ENCODE data around the gene TMTC1. TPM values are rescaled to one million over a fixed set of nuclear protein-coding genes. Genes with fewer than 3 reads are reported as not detected.

Gene TMTC1
- total RNA-seq, 2 experiments from 2014 or later: not detected

DNA sequence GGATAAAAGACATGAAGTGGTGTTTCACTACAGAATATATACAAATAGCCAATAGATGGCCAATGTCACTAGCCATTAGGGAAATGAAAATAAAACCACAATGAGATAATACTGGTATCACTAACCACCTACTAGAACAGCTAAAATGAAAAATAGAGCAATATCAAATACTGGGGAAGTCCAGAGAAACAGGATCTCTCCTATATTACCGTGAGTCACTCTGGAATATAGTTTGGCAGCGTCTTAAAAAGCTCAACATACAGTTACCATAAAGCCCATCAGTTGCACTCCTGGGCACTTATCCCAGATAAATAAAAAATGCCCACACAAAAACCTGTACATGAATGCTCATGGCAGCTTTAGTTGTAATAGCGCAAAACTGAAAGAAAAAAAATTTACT lies 101.7 kb downstream of the TMTC1 start:
- Mint-ChIP-seq H3K9me3 (no peaks in the 10 kb centered on the region), H3K4me1 (no peaks in the 10 kb centered on the region), H3K36me3 (ENCODE audit: low read depth) (no peaks in the 10 kb centered on the region), H3K27ac (no peak overlapping the region), H3K27me3 (peaks cover 7% of the 10 kb centered on the region), H3K4me3 (no peak overlapping the region)
- DNase-seq: no peak
- CTCF ChIA-PET: no interaction called here
- POLR2A ChIA-PET: no interaction called here

DNA sequence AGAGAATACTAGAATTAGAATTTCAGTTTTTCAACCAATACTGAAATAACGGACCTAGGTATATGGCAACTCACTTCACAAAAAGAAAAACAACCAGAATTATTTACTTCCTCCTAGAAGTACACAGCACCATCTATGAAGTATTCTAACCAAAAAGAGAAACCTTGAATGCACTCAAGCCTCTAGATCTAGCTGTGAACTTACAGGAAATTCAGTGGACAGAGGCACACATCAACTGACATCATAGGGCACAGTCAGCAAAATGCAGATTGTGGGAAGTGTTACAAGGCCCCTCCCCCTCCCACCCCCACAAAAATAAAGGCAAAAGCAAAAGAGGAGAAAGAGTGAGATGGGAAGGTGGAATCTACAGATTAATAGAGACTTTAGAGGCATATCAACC lies 102.4 kb downstream of the TMTC1 start:
- ChIA-PET CTCF (no interaction called here), POLR2A (no interaction called here)
- H3K36me3 Mint-ChIP-seq (ENCODE audit: low read depth): no peaks in the 10 kb centered on the region
- H3K27me3 Mint-ChIP-seq: peaks cover 7% of the 10 kb centered on the region
- no peaks in the 10 kb centered on the region for H3K4me1 Mint-ChIP-seq
- no peak for DNase-seq
- no peak overlapping the region for H3K4me3 Mint-ChIP-seq
- H3K27ac Mint-ChIP-seq: no peak overlapping the region
- no peaks in the 10 kb centered on the region for H3K9me3 Mint-ChIP-seq

DNA sequence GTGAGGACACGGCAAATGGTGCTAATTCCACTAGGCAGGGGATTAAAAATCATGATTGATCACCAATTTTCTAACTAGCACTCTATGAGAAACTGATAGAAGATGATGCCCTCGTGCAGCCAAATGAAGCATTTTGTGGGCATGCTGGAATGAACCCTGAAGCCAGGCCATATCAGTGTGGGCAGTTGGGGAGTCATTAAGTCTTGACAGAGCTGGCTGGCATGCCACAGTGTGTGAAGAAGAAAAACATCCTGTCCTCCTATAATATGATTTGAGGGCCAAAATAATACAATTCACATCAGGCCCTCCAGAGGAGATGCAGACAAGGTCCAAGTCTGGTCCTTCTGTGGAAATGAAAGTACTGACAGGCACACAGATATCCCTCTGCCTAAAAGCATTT lies 107.1 kb downstream of the TMTC1 start:
- peaks cover 4% of the 10 kb centered on the region for H3K27me3 Mint-ChIP-seq
- POLR2A ChIA-PET: no interaction called here
- H3K27ac Mint-ChIP-seq: no peak overlapping the region
- H3K36me3 Mint-ChIP-seq (ENCODE audit: low read depth): no peaks in the 10 kb centered on the region
- CTCF ChIA-PET: no interaction called here
- DNase-seq: no peak
- no peaks in the 10 kb centered on the region for H3K4me1 Mint-ChIP-seq
- no peak overlapping the region for H3K4me3 Mint-ChIP-seq
- no peaks in the 10 kb centered on the region for H3K9me3 Mint-ChIP-seq

DNA sequence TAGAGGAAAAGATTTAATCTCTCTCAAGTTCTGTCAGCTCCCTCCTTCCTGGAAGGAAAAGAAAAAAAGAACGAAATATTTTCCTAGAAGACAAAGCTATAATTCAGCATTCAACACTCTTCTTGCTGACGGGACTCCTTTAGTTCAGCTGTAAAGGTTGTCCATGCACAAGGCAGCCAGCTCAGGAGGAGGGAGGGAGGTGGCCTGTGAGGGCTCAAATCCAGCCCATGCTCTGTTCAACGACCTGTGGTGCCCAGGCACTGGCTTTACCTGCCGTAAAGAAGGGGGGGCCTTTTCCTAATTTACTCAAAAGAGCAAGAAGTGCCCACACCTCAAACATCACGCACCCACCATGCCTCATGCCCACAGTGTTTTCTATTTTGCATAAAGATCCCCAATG lies 109.3 kb downstream of the TMTC1 start:
- Mint-ChIP-seq H3K27ac (no peak overlapping the region), H3K36me3 (ENCODE audit: low read depth) (no peaks in the 10 kb centered on the region), H3K4me3 (no peak overlapping the region), H3K9me3 (no peaks in the 10 kb centered on the region), H3K27me3 (peaks cover 4% of the 10 kb centered on the region), H3K4me1 (no peaks in the 10 kb centered on the region)
- ChIA-PET CTCF (no interaction called here), POLR2A (no interaction called here)
- DNase-seq: no peak

DNA sequence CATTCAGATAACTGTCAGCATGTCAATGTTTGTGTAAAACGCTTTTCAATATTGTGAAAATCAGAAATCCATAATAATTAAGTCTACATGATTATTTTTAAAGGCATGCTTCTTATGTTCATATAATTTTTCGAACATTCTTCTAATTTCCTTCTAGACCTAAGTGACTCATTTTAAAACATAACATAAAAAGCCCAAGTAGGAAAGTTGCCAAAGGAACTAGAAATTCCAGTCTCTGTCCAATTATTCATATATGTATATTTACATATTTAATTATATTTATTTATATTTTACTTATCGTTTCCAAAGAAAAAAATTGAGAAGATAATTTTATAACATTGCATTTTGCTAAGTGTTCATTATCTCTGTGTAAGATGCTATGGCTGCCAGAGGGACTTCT lies 110.4 kb downstream of the TMTC1 start:
- H3K36me3 Mint-ChIP-seq (ENCODE audit: low read depth): no peaks in the 10 kb centered on the region
- DNase-seq: no peak
- no peaks in the 10 kb centered on the region for H3K9me3 Mint-ChIP-seq
- no peaks in the 10 kb centered on the region for H3K4me1 Mint-ChIP-seq
- H3K4me3 Mint-ChIP-seq: no peak overlapping the region
- ChIA-PET CTCF (no interaction called here), POLR2A (no interaction called here)
- H3K27ac Mint-ChIP-seq: no peak overlapping the region
- peaks cover 1% of the 10 kb centered on the region for H3K27me3 Mint-ChIP-seq

DNA sequence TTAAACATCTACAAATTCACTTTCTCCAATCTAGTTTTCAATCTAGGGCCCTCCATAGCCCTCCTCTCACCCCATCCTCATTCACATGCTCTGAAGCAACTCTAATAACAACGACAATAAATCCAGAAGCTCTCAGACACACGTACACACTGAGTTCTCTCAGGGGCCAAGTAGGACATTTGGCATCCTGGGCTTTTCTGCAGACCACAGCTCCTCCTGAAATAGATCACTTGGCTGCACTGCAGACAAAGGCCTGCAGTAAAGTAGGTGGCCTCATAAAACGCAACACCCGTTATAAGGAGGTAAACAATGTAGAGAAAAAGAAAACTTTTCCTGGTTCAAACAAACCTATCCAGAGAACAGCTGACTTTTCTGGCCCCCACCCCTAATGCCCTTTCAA lies 111.2 kb downstream of the TMTC1 start:
- POLR2A ChIA-PET: no interaction called here
- no peak overlapping the region for H3K27ac Mint-ChIP-seq
- H3K4me3 Mint-ChIP-seq: no peak overlapping the region
- H3K27me3 Mint-ChIP-seq: no peaks in the 10 kb centered on the region
- no peaks in the 10 kb centered on the region for H3K9me3 Mint-ChIP-seq
- H3K36me3 Mint-ChIP-seq (ENCODE audit: low read depth): no peaks in the 10 kb centered on the region
- DNase-seq: no peak
- H3K4me1 Mint-ChIP-seq: no peaks in the 10 kb centered on the region
- CTCF ChIA-PET: no interaction called here

DNA sequence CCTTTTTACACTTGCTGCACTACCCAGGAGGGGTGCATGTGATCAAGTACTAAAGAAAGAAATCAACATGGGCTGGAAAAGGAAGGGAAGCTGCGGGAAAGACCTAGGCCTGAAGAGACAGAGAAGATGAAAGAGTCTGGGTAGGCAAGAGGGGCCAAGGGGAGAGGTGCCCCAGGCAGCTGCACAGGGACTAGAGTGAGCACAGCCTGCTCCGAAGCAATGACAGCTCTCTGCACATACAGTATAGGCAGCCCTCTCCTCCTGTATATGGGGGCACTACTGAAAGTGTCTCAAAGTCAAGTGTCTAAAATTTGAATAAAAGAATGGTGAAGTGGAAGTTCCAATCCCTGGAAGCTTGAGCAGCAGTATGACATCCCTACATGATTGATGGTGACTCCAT lies 112.0 kb downstream of the TMTC1 start:
- H3K9me3 Mint-ChIP-seq: no peaks in the 10 kb centered on the region
- H3K27ac Mint-ChIP-seq: no peak overlapping the region
- CTCF ChIA-PET: no interaction called here
- no peak overlapping the region for H3K4me3 Mint-ChIP-seq
- H3K36me3 Mint-ChIP-seq (ENCODE audit: low read depth): no peaks in the 10 kb centered on the region
- H3K4me1 Mint-ChIP-seq: no peaks in the 10 kb centered on the region
- POLR2A ChIA-PET: no interaction called here
- no peaks in the 10 kb centered on the region for H3K27me3 Mint-ChIP-seq
- DNase-seq: no peak

DNA sequence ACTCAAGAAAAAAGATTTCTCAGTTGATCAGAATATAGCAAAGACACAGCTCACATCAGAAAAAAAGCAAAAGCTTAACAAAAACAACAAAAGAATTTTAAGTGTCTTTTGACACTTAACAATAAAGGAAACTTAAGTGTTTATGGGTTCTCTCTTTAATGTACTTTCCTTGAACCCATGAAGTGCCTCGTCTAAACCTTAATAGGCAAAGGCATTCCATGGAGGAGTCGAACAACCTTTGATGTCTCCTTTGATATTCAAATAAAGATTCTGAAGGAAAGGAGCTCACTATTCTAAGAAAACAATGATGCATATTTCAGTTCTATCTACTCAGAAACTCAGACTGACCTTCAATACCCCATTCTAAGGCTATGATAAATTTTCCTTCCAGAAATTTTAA lies 116.7 kb downstream of the TMTC1 start:
- Mint-ChIP-seq H3K27me3 (no peaks in the 10 kb centered on the region), H3K4me1 (no peaks in the 10 kb centered on the region), H3K27ac (no peak overlapping the region), H3K36me3 (ENCODE audit: low read depth) (no peaks in the 10 kb centered on the region), H3K4me3 (no peak overlapping the region), H3K9me3 (no peaks in the 10 kb centered on the region)
- DNase-seq: no peak
- POLR2A ChIA-PET: no interaction called here
- CTCF ChIA-PET: no interaction called here

DNA sequence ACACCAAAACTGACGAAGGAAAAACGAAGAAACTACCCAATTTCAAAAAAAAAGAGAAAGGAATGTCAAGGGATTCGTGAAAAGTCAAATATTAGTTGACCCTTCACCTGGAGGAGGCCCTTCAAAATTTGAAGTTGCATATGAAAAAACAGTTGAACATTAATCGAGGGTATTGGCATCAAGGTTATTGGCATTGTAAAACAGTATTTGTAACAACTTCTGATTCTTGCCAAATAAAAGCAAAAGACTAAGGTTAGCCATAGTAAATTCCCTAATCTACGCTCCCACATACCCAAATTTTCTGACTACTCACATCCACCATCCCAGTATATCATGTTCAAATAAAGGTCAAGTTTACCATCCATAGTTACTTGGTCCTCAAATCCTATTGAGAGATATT lies 118.6 kb downstream of the TMTC1 start:
- Mint-ChIP-seq H3K9me3 (no peaks in the 10 kb centered on the region), H3K36me3 (ENCODE audit: low read depth) (no peaks in the 10 kb centered on the region), H3K27me3 (no peaks in the 10 kb centered on the region), H3K4me3 (no peak overlapping the region), H3K4me1 (no peaks in the 10 kb centered on the region), H3K27ac (no peak overlapping the region)
- POLR2A ChIA-PET: no interaction called here
- no peak for DNase-seq
- CTCF ChIA-PET: no interaction called here

DNA sequence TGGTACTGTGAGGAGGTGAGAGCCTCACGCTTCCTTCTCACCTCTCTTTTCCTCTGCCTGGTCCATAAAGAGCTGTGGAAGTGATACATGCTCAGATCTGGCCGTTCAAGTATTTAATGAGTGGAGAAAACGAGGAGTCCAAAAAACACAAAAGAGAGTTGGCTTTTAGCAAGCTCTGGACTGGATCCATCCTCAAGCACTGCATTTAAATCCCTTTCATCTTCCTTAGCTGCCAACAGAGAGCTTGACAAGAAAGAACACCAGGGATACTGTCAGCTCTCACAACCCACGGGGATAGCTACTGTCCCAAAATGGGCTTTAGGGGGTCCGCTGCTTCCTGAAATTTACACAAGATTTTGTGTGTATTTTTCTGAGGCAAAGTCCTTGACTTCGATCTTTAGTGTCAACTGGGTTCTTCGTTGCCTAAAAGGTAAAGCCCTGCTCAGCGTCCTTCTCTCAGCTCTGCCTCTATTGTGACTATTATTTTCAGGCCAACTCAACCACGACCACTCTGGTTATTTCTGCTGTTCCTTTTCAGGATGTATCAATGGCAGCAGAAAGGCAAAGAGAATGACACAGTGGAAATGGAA lies 120.9 kb downstream of the TMTC1 start:
- H3K27me3 Mint-ChIP-seq: no peaks in the 10 kb centered on the region
- CTCF ChIA-PET: no interaction called here
- H3K27ac Mint-ChIP-seq: no peak overlapping the region
- no peak for DNase-seq
- H3K9me3 Mint-ChIP-seq: no peaks in the 10 kb centered on the region
- H3K4me3 Mint-ChIP-seq: no peak overlapping the region
- H3K36me3 Mint-ChIP-seq (ENCODE audit: low read depth): no peaks in the 10 kb centered on the region
- POLR2A ChIA-PET: no interaction called here
- no peaks in the 10 kb centered on the region for H3K4me1 Mint-ChIP-seq

DNA sequence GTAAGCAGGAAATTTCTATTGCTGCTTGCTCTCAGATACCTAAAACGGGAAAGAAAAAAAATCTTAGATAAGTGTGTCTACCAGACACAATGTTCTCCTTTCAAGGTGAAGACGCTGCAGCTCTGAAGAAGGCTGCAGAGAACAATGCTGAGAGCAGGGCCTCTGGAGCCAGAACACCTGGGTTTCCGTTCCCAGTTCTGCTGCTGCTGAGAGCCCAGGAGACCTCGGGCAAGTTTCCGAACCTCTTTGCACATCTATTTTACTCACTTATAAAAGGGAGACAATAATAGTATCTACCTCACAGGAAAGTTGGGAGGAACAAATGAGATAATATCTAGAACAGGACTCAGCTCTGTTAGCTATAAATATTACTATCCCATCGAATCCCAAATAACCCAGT lies 122.9 kb downstream of the TMTC1 start:
- H3K4me1 Mint-ChIP-seq: no peaks in the 10 kb centered on the region
- CTCF ChIA-PET: interaction anchor here (0.7 to 1.4 kb wide), 2 partner anchors 196 to 580 kb away, joined by 3 to 4 read pairs; no protein-coding TSS in a partner anchor
- DNase-seq: no peak
- POLR2A ChIA-PET: no interaction called here
- no peak overlapping the region for H3K27ac Mint-ChIP-seq
- no peaks in the 10 kb centered on the region for H3K36me3 Mint-ChIP-seq (ENCODE audit: low read depth)
- no peaks in the 10 kb centered on the region for H3K9me3 Mint-ChIP-seq
- no peak overlapping the region for H3K4me3 Mint-ChIP-seq
- no peaks in the 10 kb centered on the region for H3K27me3 Mint-ChIP-seq

DNA sequence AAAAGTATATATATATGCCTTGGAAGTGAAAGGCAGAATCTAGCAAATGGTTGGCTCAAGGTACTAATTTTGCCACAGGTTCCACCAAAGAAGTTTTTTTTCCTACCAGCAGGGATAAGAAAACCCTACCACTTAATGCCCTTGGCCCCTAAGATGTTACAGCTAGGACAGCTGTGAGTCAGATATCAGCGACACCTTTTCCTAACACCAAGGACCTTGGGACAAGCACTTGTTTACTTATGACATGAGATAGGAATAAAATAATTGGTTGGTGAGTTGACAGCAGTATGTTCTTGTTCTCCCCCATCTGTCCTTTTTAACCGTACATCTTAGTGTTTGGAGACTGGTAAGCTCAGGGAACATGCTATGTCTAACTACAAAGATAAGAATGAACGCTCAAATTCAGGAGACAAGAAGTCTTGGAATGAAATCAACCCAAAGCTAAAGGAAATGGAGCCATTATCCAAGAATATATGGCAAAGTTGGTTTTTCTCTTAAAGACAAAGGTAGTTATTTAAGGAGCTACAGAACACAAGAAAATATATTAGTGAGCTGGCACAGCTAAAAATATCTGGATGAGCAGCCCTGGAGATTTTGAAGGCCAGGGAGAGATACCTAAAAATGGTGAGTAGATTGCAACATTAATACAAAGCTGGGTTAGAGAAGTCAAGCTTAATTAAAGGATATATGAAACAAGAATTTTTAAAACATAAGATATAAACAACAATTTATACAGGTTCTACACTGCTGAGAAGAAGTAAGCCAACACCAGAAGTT lies 126.8 kb downstream of the TMTC1 start:
- no peaks in the 10 kb centered on the region for H3K9me3 Mint-ChIP-seq
- H3K27ac Mint-ChIP-seq: no peak overlapping the region

DNA sequence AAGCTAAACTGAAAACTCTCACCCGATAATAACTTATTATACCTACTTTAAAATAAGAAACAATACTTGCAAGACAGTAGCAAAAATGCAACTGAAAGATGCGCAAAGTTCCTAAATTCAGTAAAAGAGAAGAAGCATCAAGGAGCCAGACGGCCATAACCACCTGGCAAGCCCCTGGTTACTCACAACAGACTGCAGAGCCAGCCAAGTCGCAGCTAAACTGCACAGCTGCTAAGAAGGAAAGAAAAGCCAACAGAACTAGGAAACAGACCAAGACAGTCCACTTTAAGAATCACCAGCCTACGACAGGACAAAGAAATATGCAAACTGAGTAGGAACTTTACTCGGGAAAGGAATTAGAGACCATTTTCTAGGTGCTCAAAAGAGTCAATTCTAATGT lies 127.9 kb downstream of the TMTC1 start:
- POLR2A ChIA-PET: no interaction called here
- H3K4me3 Mint-ChIP-seq: no peak overlapping the region
- H3K36me3 Mint-ChIP-seq (ENCODE audit: low read depth): no peaks in the 10 kb centered on the region
- CTCF ChIA-PET: interaction anchor here (1.0 kb wide), 1 partner anchor 81 kb away, joined by 3 read pairs; no protein-coding TSS in a partner anchor
- no peaks in the 10 kb centered on the region for H3K4me1 Mint-ChIP-seq
- H3K27ac Mint-ChIP-seq: no peak overlapping the region
- H3K9me3 Mint-ChIP-seq: no peaks in the 10 kb centered on the region
- no peaks in the 10 kb centered on the region for H3K27me3 Mint-ChIP-seq
- DNase-seq: no peak

More for the DNA sequence above, 126.8 kb downstream of the TMTC1 start:
- no peak overlapping the region for H3K4me3 Mint-ChIP-seq
- H3K4me1 Mint-ChIP-seq: no peaks in the 10 kb centered on the region
- CTCF ChIA-PET: no interaction called here
- POLR2A ChIA-PET: no interaction called here
- no peaks in the 10 kb centered on the region for H3K27me3 Mint-ChIP-seq
- H3K36me3 Mint-ChIP-seq (ENCODE audit: low read depth): no peaks in the 10 kb centered on the region
- no peak for DNase-seq

DNA sequence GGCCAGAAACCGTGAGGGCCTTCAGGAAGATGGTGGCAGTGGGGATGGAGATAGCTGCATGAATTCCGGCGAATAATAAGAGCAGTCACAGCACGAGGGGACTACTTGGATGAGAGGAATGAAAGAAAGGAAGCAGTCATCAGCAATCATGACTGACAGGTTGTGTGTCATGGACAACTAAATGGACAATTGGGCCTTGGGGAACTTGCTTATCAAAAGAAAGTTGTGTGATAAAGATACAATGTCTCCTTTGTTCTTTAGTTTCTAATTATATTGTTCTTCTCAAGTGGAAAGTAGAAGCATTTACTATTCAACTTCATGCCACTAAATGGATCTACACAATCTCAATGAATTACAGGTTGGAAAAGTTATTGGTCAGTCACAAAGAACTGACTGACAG lies 130.5 kb downstream of the TMTC1 start:
- ChIA-PET POLR2A (no interaction called here), CTCF (no interaction called here)
- no peaks in the 10 kb centered on the region for H3K27me3 Mint-ChIP-seq

More for the DNA sequence above, 130.5 kb downstream of the TMTC1 start:
- Mint-ChIP-seq H3K4me1 (no peaks in the 10 kb centered on the region), H3K27ac (no peak overlapping the region), H3K9me3 (no peaks in the 10 kb centered on the region), H3K4me3 (no peak overlapping the region), H3K36me3 (ENCODE audit: low read depth) (no peaks in the 10 kb centered on the region)
- DNase-seq: no peak
